Stimulated activated CD8-positive, alpha-beta memory T cell treated with anti-CD3 and anti-CD28 coated beads, Interleukin-4, amount 100 ng/mL, for 48 hours (primary cell): Measurements from ENCODE around the gene CAMK1D.

Experiments used
- DNase-seq: peaks from one replicate; pipeline ENCODE4 v3.0.0-alpha.2; 2020

The CAMK1D gene

GRCh38 chr10:12602521-12602920 is 253.2 kb downstream of the CAMK1D start:
- no peak for DNase-seq

- no peak for DNase-seq
These were observed 254.6 kb downstream of the CAMK1D start for GRCh38 chr10:12603766-12604470.

GRCh38 chr10:12605580-12606405 is 256.4 kb downstream of the CAMK1D start:
- peak; percentile 66 for DNase-seq

GRCh38 chr10:12606461-12606860 is 257.1 kb downstream of the CAMK1D start:
- no peak for DNase-seq

- no peak for DNase-seq
These were observed 259.4 kb downstream of the CAMK1D start for GRCh38 chr10:12608761-12609160.

- no peak for DNase-seq
These were observed 260.1 kb downstream of the CAMK1D start for GRCh38 chr10:12609435-12609834.

GRCh38 chr10:12613136-12613535 is 263.8 kb downstream of the CAMK1D start:
- DNase-seq, result no peak

- no peak for DNase-seq
These were observed 265.0 kb downstream of the CAMK1D start for GRCh38 chr10:12614177-12614995.

GRCh38 chr10:12615296-12616220 is 266.2 kb downstream of the CAMK1D start:
- no peak for DNase-seq

GRCh38 chr10:12617191-12618175 is 268.1 kb downstream of the CAMK1D start:
- DNase-seq, result no peak

GRCh38 chr10:12622016-12622415 is 272.7 kb downstream of the CAMK1D start:
- DNase-seq, result no peak

- DNase-seq, result no peak
These were observed 273.3 kb downstream of the CAMK1D start for GRCh38 chr10:12622691-12623090.

- no peak for DNase-seq
These were observed 276.2 kb downstream of the CAMK1D start for GRCh38 chr10:12625393-12626023.

- no peak for DNase-seq
These were observed 278.8 kb downstream of the CAMK1D start for GRCh38 chr10:12628153-12628552.

- DNase-seq, result no peak
These were observed 279.8 kb downstream of the CAMK1D start for GRCh38 chr10:12628964-12629766.

GRCh38 chr10:12629767-12630165 is 280.4 kb downstream of the CAMK1D start:
- DNase-seq, result no peak

- no peak for DNase-seq
These were observed 281.9 kb downstream of the CAMK1D start for GRCh38 chr10:12631216-12631615.

GRCh38 chr10:12631787-12632562 is 282.6 kb downstream of the CAMK1D start:
- no peak for DNase-seq
